Measurements from ENCODE around the gene SLC38A11.
"Not testable (repeated sequence)": the region's sequence is repeated elsewhere in the genome, so short reads cannot be mapped to it uniquely, and the experiment has no call there.

DNA sequence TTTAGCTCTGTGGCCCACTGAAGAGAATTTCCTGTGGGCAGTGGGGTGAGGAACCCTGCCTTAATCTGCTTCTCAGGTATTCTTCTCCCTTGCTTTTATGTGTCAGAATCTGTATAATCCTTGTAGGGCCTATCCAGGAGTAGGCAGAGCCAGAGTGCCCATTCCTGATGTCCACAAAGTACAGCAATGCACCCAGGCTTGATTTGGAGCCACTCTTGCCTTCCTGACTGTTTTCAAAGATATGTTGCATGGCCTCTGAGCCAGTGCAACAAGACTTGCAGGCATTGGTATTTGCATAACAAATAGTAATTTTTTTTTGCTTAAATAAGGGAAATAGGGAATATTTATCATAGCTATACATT is 36.7 kb upstream of the SLC38A11 start:
- TF ChIP-seq, protein P1, sequence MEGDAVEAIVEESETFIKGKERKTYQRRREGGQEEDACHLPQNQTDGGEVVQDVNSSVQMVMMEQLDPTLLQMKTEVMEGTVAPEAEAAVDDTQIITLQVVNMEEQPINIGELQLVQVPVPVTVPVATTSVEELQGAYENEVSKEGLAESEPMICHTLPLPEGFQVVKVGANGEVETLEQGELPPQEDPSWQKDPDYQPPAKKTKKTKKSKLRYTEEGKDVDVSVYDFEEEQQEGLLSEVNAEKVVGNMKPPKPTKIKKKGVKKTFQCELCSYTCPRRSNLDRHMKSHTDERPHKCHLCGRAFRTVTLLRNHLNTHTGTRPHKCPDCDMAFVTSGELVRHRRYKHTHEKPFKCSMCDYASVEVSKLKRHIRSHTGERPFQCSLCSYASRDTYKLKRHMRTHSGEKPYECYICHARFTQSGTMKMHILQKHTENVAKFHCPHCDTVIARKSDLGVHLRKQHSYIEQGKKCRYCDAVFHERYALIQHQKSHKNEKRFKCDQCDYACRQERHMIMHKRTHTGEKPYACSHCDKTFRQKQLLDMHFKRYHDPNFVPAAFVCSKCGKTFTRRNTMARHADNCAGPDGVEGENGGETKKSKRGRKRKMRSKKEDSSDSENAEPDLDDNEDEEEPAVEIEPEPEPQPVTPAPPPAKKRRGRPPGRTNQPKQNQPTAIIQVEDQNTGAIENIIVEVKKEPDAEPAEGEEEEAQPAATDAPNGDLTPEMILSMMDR (IDR thresholded peaks at IDR 0.05), result not testable (repeated sequence)
- TF ChIP-seq POLR2A, EP300, POLR2AphosphoS5 (IDR thresholded peaks at IDR 0.05): not testable (repeated sequence)
